HepG2 (cell line): Measurements from ENCODE around the gene AGT. TPM values are rescaled to one million over a fixed set of nuclear protein-coding genes. Genes with fewer than 3 reads are reported as not detected.

ENCODE experiments used
- ARID3A ChIP-seq: IDR thresholded peaks from 2 replicates; pipeline ENCODE4 v1.6.1; 2012; ENCODE audit warnings: low read depth, low read length, improper control_type of control experiment
- CENPX ChIP-seq: sonication (generic); formaldehyde crosslinking; IDR thresholded peaks from 2 replicates; pipeline ENCODE4 v1.9.0; 2021; ENCODE audit warnings: mild to moderate bottlenecking, missing genetic modification reagents, moderate library complexity
- DPF2 ChIP-seq: sonication (generic); formaldehyde crosslinking; IDR thresholded peaks from 2 replicates; pipeline ENCODE4 v1.4.0; 2020; ENCODE audit warnings: mild to moderate bottlenecking, low read depth, missing genetic modification reagents, borderline replicate concordance
- ESRRA ChIP-seq: sonication (generic); formaldehyde crosslinking; IDR thresholded peaks from 2 replicates; pipeline ENCODE4 v1.5.1; 2020; ENCODE audit warnings: mild to moderate bottlenecking, low read depth, missing genetic modification reagents
- HNF4A ChIP-seq: sonication (generic); formaldehyde crosslinking; IDR thresholded peaks from 2 replicates; pipeline ENCODE4 v1.4.0; 2020; ENCODE audit warnings: missing genetic modification reagents
- HNRNPLL ChIP-seq: fragments of 200-400 bp; formaldehyde crosslinking; IDR thresholded peaks from 2 replicates; pipeline ENCODE4 v1.6.1; 2017; ENCODE audit warnings: mild to moderate bottlenecking, low read depth, low read length; ENCODE audit not compliant: poor library complexity, severe bottlenecking
- MTA3 ChIP-seq: sonication (generic); formaldehyde crosslinking; IDR thresholded peaks from 2 replicates; pipeline ENCODE4 v1.4.0; 2020; ENCODE audit warnings: missing genetic modification reagents
- MXI1 ChIP-seq: IDR thresholded peaks from 3 replicates; pipeline ENCODE4 v1.6.1; 2012; ENCODE audit warnings: low read depth, low read length, inconsistent platforms, borderline replicate concordance
- NFIC ChIP-seq: IDR thresholded peaks from 2 replicates; pipeline ENCODE4 v1.6.1; 2012; ENCODE audit warnings: mild to moderate bottlenecking, low read length, inconsistent platforms
- NR2C2 ChIP-seq: sonication (generic); formaldehyde crosslinking; IDR thresholded peaks from 2 replicates; pipeline ENCODE4 v1.4.0; 2020; ENCODE audit warnings: missing genetic modification reagents, mild to moderate bottlenecking, moderate library complexity, borderline replicate concordance
- PHF5A ChIP-seq: IDR thresholded peaks from one replicate; pipeline ENCODE4 v1.6.1; 2018; ENCODE audit warnings: low read depth, missing genetic modification reagents; ENCODE audit not compliant: unreplicated experiment
- SP1 ChIP-seq, 2 experiments: fragments of 450-650 bp in 1 of 2; sonication (generic) in 1 of 2; formaldehyde crosslinking in 1 of 2; IDR thresholded peaks; 2 replicates each; pipeline versions ENCODE4 v1.4.0 to v1.6.1; 2016 to 2020; ENCODE audit warnings: missing genetic modification reagents in 1 of 2
- TARDBP ChIP-seq: sonication (generic); formaldehyde crosslinking; IDR thresholded peaks from 2 replicates; pipeline ENCODE4 v1.8.0; 2022; ENCODE audit warnings: mild to moderate bottlenecking, missing genetic modification reagents
- TFDP1 ChIP-seq: IDR thresholded peaks from 2 replicates; pipeline ENCODE4 v1.6.1; 2016; ENCODE audit warnings: missing compliant biosample characterization, missing genetic modification reagents, borderline replicate concordance
- XRCC5 ChIP-seq: fragments of 200-400 bp; formaldehyde crosslinking; optimal IDR thresholded peaks from 2 replicates; pipeline ENCODE3; 2017; ENCODE audit warnings: mild to moderate bottlenecking, low read length
- ZFP37 ChIP-seq: sonication (generic); formaldehyde crosslinking; IDR thresholded peaks from 2 replicates; pipeline ENCODE4 v1.4.0; 2020; ENCODE audit warnings: missing genetic modification reagents, borderline replicate concordance
- ZFYVE20 ChIP-seq: sonication (generic); formaldehyde crosslinking; IDR thresholded peaks from 2 replicates; pipeline ENCODE4 v1.8.0; 2023; ENCODE audit warnings: low read depth, mild to moderate bottlenecking, moderate library complexity, missing genetic modification reagents, borderline replicate concordance
- ZNF136 ChIP-seq: sonication (generic); formaldehyde crosslinking; IDR thresholded peaks from 2 replicates; pipeline ENCODE4 v1.8.1; 2022; ENCODE audit warnings: low read depth, mild to moderate bottlenecking, moderate library complexity, missing genetic modification reagents
- ZNF281 ChIP-seq: sonication (generic); formaldehyde crosslinking; IDR thresholded peaks from 2 replicates; pipeline ENCODE4 v1.4.0; 2020; ENCODE audit warnings: missing genetic modification reagents, borderline replicate concordance
- ZNF512 ChIP-seq: sonication (generic); formaldehyde crosslinking; IDR thresholded peaks from 2 replicates; pipeline ENCODE4 v1.4.0; 2020; ENCODE audit warnings: mild to moderate bottlenecking, missing genetic modification reagents
- polyA plus RNA-seq, 8 experiments: library from polyadenylated mRNA; depleted of rRNA in 3 of 8; stranded (reverse) in 7 of 8; unstranded in 1 of 8; fragments of >200 nt; fragmentation: Illumina TruSeq in 4 of 8; extraction: Trizol in 4 of 8; gene quantifications; 2 replicates each; pipeline versions ENCODE4 v1.2.1 to v1.2.3, GENCODE V29; 2011 to 2016; ENCODE audit warnings: low read depth in 4 of 8, missing spikeins in 1 of 8, mixed read lengths in 1 of 8; ENCODE audit not compliant: insufficient read depth in 1 of 8
- total RNA-seq, 5 experiments: library from RNA; depleted of rRNA; stranded (reverse); fragments of >200 nt; fragmentation: Illumina TruSeq; extraction: Trizol; gene quantifications; 2 replicates each; pipeline ENCODE4 v1.2.3, GENCODE V29; 2016; ENCODE audit warnings: low read depth in 1 of 5

Gene AGT
- total and polyA plus RNA-seq, 2 of the 13 experiments (the other 11 are each of a cell fraction or from before 2014, with no cell fraction given), result 892 to 2,071 TPM

GRCh38 chr1:230708631-230709580 lies 5.0 kb downstream of the AGT start (continued):
- TF ChIP-seq ARID3A (no peak), ZNF281 (peak; percentile 88; the same call in 1 of the 2 replicates), NFIC (no peak), ZFP37 (CRISPR knock-in tag) (no peak; the same call in 1 of the 2 replicates), PHF5A (CRISPR knock-in tag) (peak; percentile 41), SP1 (IDR thresholded peaks at IDR 0.05) (no peak), SP1 (CRISPR knock-in tag; IDR thresholded peaks at IDR 0.05) (no peak), HNRNPLL (no peak), CENPX (CRISPR knock-in tag) (no peak), ZFYVE20 (CRISPR knock-in tag) (no peak), DPF2 (peak; percentile 84; the same call in 1 of the 2 replicates), MXI1 (peak; percentile 99), ESRRA (CRISPR knock-in tag) (peak; percentile 95), MTA3 (CRISPR knock-in tag) (no peak), ZNF512 (CRISPR knock-in tag) (no peak), NR2C2 (CRISPR knock-in tag) (peak; percentile 87), TARDBP (peak; percentile 97), TFDP1 (peak; percentile 81; the same call in 1 of the 2 replicates), ZNF136 (CRISPR knock-in tag) (peak; percentile 81; the same call in 1 of the 2 replicates), XRCC5 (no peak), HNF4A (CRISPR knock-in tag) (peak; percentile 96)
